Liver (tissue), 3 donors: ENCODE measurements around the gene KDM5C.

Experiments
- CTCF ChIP-seq: fragments of 150-350 bp; IDR thresholded peaks from 2 replicates; pipeline ENCODE4 v1.5.1; 2017; ENCODE audit warnings: improper control_type of control experiment, low read depth, low read length; ENCODE audit not compliant: missing input control
- FOXA1 ChIP-seq: IDR thresholded peaks from 2 replicates; pipeline ENCODE4 v1.6.1; 2016; ENCODE audit warnings: antibody characterized with exemption
- HNF4A ChIP-seq, 2 donors: conservative IDR thresholded peaks; 2 replicates each; pipeline ENCODE4 v1.6.1; 2016; ENCODE audit warnings: antibody characterized with exemption in 2 of 2, mild to moderate bottlenecking in 2 of 2
- JUND ChIP-seq, 2 donors: IDR thresholded peaks; 2 replicates each; pipeline ENCODE4 v1.6.1; 2016; ENCODE audit warnings: antibody characterized with exemption in 2 of 2
- NR2F2 ChIP-seq: IDR thresholded peaks from 2 replicates; pipeline ENCODE4 v1.6.1; 2016; ENCODE audit warnings: antibody characterized with exemption
- RAD21 ChIP-seq, 2 donors: IDR thresholded peaks; 2 replicates each; pipeline ENCODE4 v1.6.1; 2016; ENCODE audit warnings: antibody characterized with exemption in 2 of 2, mild to moderate bottlenecking in 2 of 2
- REST ChIP-seq: IDR thresholded peaks from 2 replicates; pipeline ENCODE4 v1.6.1; 2016; ENCODE audit warnings: antibody characterized with exemption, mild to moderate bottlenecking
- TAF1 ChIP-seq: conservative IDR thresholded peaks from 2 replicates; pipeline ENCODE4 v1.6.1; 2016; ENCODE audit warnings: antibody characterized with exemption, mild to moderate bottlenecking
- donor health status: healthy.
- donor health status: healthy.

- no peak for TF ChIP-seq CTCF
- TF ChIP-seq REST = no peak
- no peak for TF ChIP-seq RAD21 (IDR thresholded peaks at IDR 0.05)
- TF ChIP-seq JUND (IDR thresholded peaks at IDR 0.05) = no peak
- no peak for TF ChIP-seq NR2F2
- TF ChIP-seq TAF1 = no peak
- no peak for TF ChIP-seq HNF4A (conservative IDR thresholded peaks at IDR 0.05)
- TF ChIP-seq FOXA1 = no peak
Observed at GRCh38 chrX:53241558-53241957, 16.6 kb upstream of the KDM5C start.
